Fibroblast of lung (primary cell): ENCODE results near the gene DCHS2.

Experiments used
- EZH2 ChIP-seq: IDR thresholded peaks from 2 replicates; pipeline ENCODE4 v1.5.1; 2012; ENCODE audit warnings: low read length, control low read depth, mild to moderate bottlenecking; ENCODE audit errors: missing control alignments
- TF ChIP-seq, protein P1 (sequence below), 2 donors: IDR thresholded peaks in 1 of 2; conservative IDR thresholded peaks in 1 of 2; 1 replicate in 1 of 2; 2 replicates in 1 of 2; pipeline ENCODE4 v1.5.1; 2011 to 2012; ENCODE audit warnings: low read length in 2 of 2, control low read depth in 1 of 2, inconsistent platforms in 1 of 2, low read depth in 1 of 2, mild to moderate bottlenecking in 1 of 2

DNA sequence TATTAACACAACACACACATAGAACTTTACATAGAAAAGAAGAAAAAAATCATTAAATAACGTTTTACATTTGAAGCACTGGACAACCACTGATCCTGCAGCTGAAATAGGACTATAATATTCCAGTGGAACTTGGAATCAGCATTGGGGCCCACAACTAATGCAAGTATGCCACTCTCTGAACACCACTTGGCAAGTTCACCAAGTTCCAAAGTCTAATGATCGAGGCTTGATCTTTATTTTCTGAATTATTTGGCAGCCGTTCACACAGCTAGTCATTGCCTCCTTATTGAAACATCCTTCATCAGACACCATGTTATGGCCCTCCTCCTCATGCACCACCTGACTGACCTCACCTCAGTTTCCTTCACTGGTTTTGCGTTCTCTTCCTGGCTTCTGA, 107.6 kb downstream of the DCHS2 start:
- TF ChIP-seq, protein P1, sequence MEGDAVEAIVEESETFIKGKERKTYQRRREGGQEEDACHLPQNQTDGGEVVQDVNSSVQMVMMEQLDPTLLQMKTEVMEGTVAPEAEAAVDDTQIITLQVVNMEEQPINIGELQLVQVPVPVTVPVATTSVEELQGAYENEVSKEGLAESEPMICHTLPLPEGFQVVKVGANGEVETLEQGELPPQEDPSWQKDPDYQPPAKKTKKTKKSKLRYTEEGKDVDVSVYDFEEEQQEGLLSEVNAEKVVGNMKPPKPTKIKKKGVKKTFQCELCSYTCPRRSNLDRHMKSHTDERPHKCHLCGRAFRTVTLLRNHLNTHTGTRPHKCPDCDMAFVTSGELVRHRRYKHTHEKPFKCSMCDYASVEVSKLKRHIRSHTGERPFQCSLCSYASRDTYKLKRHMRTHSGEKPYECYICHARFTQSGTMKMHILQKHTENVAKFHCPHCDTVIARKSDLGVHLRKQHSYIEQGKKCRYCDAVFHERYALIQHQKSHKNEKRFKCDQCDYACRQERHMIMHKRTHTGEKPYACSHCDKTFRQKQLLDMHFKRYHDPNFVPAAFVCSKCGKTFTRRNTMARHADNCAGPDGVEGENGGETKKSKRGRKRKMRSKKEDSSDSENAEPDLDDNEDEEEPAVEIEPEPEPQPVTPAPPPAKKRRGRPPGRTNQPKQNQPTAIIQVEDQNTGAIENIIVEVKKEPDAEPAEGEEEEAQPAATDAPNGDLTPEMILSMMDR (conservative IDR thresholded peaks at IDR 0.05 in 1 of 2, IDR thresholded peaks at IDR 0.05 in 1 of 2; ENCODE audit: low read depth in 1 of 2, low read length in 2 of 2), result no peak
- no peak for TF ChIP-seq EZH2
